Putamen (tissue), 1 donor: ENCODE data around the gene SUGCT.
"Not testable (repeated sequence)": the region's sequence is repeated elsewhere in the genome, so short reads cannot be mapped to it uniquely, and the experiment has no call there.

Experiments
- DNase-seq: peaks from one replicate; pipeline ENCODE4 v3.0.0-alpha.2; 2016; ENCODE audit warnings: low spot score

Gene SUGCT

DNA sequence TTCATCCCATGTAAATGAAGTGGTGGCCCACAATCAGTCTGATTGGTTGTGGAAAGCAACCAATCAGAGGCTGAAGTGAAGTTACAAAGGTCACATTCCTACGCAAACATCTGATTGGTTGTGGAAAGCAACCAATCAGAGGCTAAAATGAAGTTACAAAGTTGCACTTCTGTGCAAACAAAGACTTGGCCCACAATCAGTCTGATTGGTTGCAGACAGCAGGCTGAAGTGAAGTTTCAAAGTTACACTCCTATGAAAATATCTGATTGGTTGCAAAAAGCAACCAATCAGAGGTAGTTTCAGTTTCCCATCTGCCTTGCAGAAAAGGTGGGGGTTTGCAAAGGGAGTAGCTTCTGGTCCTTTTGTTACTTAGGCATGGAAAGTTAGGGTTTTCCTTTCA lies 492.6 kb downstream of the SUGCT start:
- not testable (repeated sequence) for DNase-seq

GRCh38 chr7:40629891-40630290 lies 495.1 kb downstream of the SUGCT start:
- DNase-seq, result no peak

GRCh38 chr7:40634118-40634517 lies 499.3 kb downstream of the SUGCT start:
- DNase-seq, result no peak

- DNase-seq, result no peak
Observed at GRCh38 chr7:40638545-40639320, 503.9 kb downstream of the SUGCT start.

GRCh38 chr7:40640566-40640965 lies 505.8 kb downstream of the SUGCT start:
- DNase-seq, result no peak

GRCh38 chr7:40641701-40642100 lies 506.9 kb downstream of the SUGCT start:
- DNase-seq, result no peak

DNA sequence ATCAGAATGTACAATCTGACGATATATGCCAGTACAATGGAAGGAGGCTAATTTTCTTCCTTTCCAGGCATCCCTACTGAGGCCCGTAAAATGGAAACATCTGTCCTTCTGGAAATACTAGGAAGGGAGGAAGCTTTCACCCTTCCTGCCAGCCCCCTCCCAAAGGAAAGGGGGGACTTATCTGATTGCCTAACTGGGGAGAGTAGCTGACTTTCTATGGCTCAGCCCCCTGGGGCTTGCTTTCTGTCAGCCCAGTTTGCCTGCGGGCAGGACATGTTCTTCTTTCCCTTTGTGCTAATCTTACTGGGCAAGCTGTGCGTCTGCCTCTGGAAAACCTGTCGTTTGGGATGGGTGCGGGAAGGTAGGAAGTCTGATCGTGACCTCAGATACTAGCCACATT lies 508.9 kb downstream of the SUGCT start:
- DNase-seq, result no peak

DNA sequence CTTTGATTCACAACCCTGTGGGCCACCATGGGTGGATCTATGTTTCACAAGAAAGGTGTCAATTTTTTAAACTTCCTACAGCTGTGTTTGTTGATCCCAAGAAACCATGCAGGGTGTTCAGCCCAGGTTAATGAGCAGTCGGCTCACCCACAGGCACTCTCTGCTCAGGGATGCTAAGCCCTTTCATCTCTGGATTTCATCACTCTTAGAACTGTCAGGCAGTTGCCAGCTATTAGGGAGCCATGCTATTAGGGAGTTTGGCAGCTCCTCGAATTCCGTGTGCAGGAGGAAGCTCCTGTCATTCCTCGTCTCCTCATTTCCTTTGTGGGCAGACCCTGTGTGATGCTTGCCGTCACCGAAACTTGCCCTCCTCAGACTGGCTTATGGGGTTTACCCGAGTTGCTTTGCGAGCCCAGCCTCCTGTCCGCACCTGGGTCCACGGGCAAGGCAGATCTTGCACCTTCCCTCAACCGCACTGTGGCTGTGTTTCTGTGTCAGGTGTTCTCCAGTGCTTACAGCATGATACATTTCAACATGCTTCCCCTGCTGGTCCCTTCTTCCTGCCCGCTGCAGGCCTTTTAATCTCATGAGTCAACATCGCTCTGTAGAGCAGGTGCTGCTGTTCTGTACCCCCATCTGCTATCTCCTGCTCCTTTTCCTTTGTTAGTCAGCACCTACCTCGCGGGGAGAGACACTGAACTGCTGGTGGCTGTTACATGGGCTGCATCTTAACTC lies 509.8 kb downstream of the SUGCT start:
- no peak for DNase-seq

DNA sequence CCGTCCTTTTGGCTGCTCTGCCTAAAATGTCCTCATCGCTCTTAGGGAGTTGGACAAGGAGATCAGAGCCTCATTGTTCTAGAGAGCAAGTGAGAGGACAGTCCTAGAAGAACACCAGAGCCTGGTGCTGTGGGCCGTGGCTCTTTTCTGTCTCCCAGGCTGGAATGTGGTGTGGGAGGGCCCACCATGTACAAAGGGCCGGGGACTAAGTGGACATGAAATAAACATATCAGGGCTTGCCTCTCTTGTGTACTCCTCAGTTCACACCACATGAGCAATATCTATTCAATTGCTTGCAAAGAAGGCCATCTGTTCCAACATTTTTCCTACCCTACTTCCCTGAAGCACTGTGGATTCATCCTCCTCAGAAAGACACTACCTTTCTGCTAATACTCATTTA lies 510.4 kb downstream of the SUGCT start:
- no peak for DNase-seq

- DNase-seq, result no peak
Observed at GRCh38 chr7:40646717-40647116, 511.9 kb downstream of the SUGCT start.

DNA sequence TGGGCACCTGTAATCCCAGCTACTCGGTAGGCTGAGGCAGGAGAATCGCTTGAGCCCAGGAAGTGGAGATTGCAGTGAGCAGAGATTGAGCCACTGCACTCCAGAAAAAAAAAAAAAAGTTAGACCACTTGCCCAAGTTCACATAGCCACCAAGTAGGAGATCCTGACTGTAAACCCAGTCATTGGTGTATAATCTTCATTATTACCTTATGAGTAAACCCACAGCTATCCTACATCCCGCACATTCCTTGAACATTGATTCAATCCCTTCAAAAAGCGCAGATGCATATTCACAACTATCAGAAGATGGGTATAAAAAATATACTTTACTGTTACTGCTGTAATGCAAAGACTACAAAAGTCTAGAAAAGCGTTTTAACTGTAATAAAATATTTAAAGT lies 512.9 kb downstream of the SUGCT start:
- DNase-seq, result no peak

- DNase-seq, result peak; percentile 30
Observed at GRCh38 chr7:40649247-40649646, 514.4 kb downstream of the SUGCT start.

- not testable (repeated sequence) for DNase-seq
Observed at GRCh38 chr7:40650903-40651302, 516.1 kb downstream of the SUGCT start.

GRCh38 chr7:40654171-40654570 lies 519.4 kb downstream of the SUGCT start:
- DNase-seq, result peak; percentile 73

- DNase-seq, result no peak
Observed at GRCh38 chr7:40655426-40655825, 520.6 kb downstream of the SUGCT start.

GRCh38 chr7:40656349-40656748 lies 521.5 kb downstream of the SUGCT start:
- no peak for DNase-seq

- DNase-seq, result no peak
Observed at GRCh38 chr7:40658729-40659128, 523.9 kb downstream of the SUGCT start.

DNA sequence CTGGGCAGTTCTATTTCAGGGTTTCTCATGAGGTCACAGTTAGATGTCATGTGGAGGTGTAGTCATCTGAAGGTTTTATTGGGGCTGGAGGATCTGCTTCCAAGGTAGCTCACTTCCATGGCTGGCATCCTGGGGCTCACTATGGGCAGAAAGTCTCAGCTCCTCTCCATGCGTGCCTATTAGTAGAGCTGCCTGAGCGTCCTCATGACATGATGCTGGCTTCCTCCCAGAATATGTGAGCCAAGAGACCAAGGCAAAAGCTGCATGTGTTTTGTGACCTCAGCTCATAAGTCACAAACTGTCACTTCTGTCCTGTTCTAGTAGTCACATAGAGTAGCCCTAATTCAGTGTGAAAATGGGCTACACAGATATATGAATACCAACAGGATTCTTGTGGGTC lies 524.4 kb downstream of the SUGCT start:
- no peak for DNase-seq

DNA sequence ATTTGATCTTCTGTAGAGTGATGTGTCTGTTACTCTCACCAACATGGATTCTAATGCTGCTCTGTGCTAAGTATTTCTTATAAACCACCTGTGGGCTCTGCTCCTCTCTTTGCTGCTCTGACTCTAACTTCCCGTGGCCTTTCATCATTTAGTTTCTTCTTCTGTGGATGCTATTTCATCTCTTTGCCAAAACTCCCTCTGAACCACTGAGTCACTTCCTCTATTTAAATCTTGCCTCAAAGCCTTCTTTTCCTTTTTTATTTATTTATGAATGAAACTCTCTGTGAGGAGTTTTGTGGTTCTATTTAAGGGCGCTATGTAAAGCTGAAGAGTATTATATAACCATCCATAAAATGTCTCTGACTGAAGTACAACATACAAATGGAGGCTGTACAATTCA lies 538.5 kb downstream of the SUGCT start:
- no peak for DNase-seq

- no peak for DNase-seq
Observed at GRCh38 chr7:40674316-40674715, 539.5 kb downstream of the SUGCT start.

DNA sequence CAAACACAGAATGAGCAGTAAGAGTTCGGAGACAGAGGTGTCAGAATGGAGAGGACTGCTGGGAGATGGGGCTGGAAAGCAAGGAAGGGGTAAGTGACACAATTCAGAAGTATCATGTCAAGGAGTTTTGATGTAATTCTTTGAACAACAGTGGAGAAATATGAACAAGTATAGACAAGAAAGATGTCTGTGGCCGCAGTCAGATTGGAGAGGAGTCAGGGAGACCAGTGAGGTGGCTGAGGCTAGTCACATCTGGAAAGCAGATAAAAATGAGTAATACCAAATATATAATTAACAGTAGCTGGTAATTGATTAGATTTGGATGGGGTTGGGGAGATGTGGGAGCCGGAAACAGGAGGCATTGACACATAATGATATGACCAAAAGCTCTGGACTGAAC lies 540.9 kb downstream of the SUGCT start:
- DNase-seq, result no peak

DNA sequence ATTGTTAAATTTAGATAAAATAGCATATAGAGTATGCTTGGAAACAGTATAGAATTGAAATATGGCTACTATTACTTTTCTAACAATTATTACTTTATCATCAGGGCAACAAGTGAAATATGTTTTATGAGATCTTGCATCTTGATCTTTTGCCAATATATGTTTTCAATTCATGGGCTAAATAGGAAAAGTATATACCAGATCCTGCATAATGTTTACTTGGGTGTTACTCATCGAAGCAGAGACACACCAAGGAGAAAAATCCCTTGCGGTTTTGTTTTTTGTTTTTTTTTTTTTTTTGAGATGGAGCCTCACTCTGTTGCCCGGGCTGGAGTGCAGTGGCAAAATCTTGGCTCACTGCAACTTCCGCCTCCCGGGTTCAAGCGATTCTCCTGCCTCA lies 541.4 kb downstream of the SUGCT start:
- DNase-seq, result no peak

DNA sequence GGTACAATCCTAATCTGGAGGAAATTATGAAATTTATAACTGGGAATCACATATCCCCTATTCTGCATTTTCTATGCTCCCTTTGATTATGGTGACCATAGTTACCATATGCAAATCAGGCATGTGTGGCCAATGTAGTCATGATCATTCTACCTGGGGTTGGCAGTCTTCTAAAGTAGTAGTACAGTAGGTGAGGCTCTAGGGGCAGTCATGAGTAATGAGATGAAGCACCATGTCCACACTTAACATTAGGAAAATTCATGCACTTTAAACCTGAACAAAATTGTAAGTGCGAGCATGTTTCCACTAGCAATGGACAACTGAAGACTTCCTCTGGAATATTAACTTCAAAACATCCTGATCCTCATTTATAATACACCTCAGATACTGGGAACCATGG lies 545.9 kb downstream of the SUGCT start:
- DNase-seq, result no peak

GRCh38 chr7:40682696-40683095 lies 547.9 kb downstream of the SUGCT start:
- no peak for DNase-seq
